ENCODE measurements around the gene ARMH4.

- TF ChIP-seq CTCF (optimal IDR thresholded peaks at IDR 0.05 in 1 of 3, IDR thresholded peaks at IDR 0.05 in 1 of 3, conservative IDR thresholded peaks at IDR 0.05 in 1 of 3; ENCODE audit: extremely low read depth in 1 of 3, insufficient read depth in 2 of 3, low read length in 3 of 3) (no peak), EZH2 (IDR thresholded peaks at IDR 0.05; ENCODE audit: low read length) (no peak)
These were observed 33.8 kb downstream of the ARMH4 start for GRCh38 chr14:58118097-58118815.

Measured in keratinocyte (primary cell).